GM23338 (cell line): Measurements from ENCODE around the gene SSTR5. TPM values are rescaled to one million over a fixed set of nuclear protein-coding genes. Genes with fewer than 3 reads are reported as not detected.

Source experiments
- ATAC-seq: fragments of 200-7000 bp; cut with Tn5 transposase; 3 replicates; pipeline ENCODE4 v1.9.1; 2020
- DNase-seq: peaks from one replicate; pipeline ENCODE4 v3.0.0-alpha.2; 2015; ENCODE audit warnings: low spot score
- H2AFZ ChIP-seq: fragments of 200-600 bp; sonication (generic); 2 replicates; pipeline ENCODE4 v1.8.0; 2016; ENCODE audit warnings: antibody characterized with exemption, mild to moderate bottlenecking, moderate library complexity
- H3F3A ChIP-seq: fragments of 200-600 bp; sonication (generic); replicated peaks from 2 replicates; pipeline ENCODE4 v1.8.0; 2017; ENCODE audit warnings: antibody characterized with exemption, mixed run types, low read depth
- H3K27ac ChIP-seq: fragments of 200-600 bp; sonication (generic); 2 replicates; pipeline ENCODE4 v1.6.1; 2016; ENCODE audit warnings: low read depth
- H3K27me3 ChIP-seq: fragments of 200-600 bp; sonication (generic); 2 replicates; pipeline ENCODE4 v1.8.0; 2016; ENCODE audit warnings: mild to moderate bottlenecking, mixed run types, moderate library complexity; ENCODE audit not compliant: insufficient read depth
- H3K36me3 ChIP-seq: fragments of 200-600 bp; sonication (generic); 2 replicates; pipeline ENCODE4 v1.8.0; 2016; ENCODE audit warnings: mild to moderate bottlenecking; ENCODE audit not compliant: insufficient read depth
- H3K4me1 ChIP-seq: fragments of 200-600 bp; sonication (generic); 2 replicates; pipeline ENCODE4 v1.8.0; 2016; ENCODE audit warnings: mild to moderate bottlenecking, moderate library complexity; ENCODE audit not compliant: insufficient read depth
- H3K4me2 ChIP-seq: fragments of 200-600 bp; sonication (generic); 2 replicates; pipeline ENCODE4 v1.7.1; 2017; ENCODE audit warnings: mixed run types
- H3K4me3 ChIP-seq: fragments of 200-600 bp; sonication (generic); 2 replicates; pipeline ENCODE4 v1.6.1; 2016; ENCODE audit warnings: mixed run types
- H3K79me2 ChIP-seq: fragments of 200-600 bp; sonication (generic); replicated peaks from 2 replicates; pipeline ENCODE4 v1.8.0; 2017; ENCODE audit warnings: mild to moderate bottlenecking; ENCODE audit not compliant: insufficient read depth
- H3K9me2 ChIP-seq: fragments of 200-600 bp; sonication (generic); 2 replicates; pipeline ENCODE4 v1.8.0; 2017; ENCODE audit not compliant: insufficient read depth
- H4K20me1 ChIP-seq: fragments of 200-600 bp; sonication (generic); replicated peaks from 2 replicates; pipeline ENCODE4 v1.8.0; 2017; ENCODE audit warnings: mild to moderate bottlenecking; ENCODE audit not compliant: insufficient read depth
- H3K27ac Mint-ChIP-seq: 2 replicates; pipeline ENCODE4 v1.8.0; 2020; ENCODE audit warnings: inconsistent platforms, mild to moderate bottlenecking, moderate library complexity, mixed read lengths
- H3K27me3 Mint-ChIP-seq: 3 replicates; pipeline ENCODE4 v1.8.0; 2022; ENCODE audit warnings: low read depth, mild to moderate bottlenecking, moderate library complexity, mixed read lengths, inconsistent platforms; ENCODE audit not compliant: insufficient read depth, poor library complexity
- H3K36me3 Mint-ChIP-seq: 3 replicates; pipeline ENCODE4 v1.8.0; 2021; ENCODE audit warnings: low read depth, mild to moderate bottlenecking, inconsistent platforms, moderate library complexity, mixed read lengths
- H3K4me1 Mint-ChIP-seq: 3 replicates; pipeline ENCODE4 v1.8.0; 2020; ENCODE audit warnings: mild to moderate bottlenecking, inconsistent platforms, mixed read lengths
- H3K4me3 Mint-ChIP-seq: 3 replicates; pipeline ENCODE4 v1.8.0; 2021; ENCODE audit warnings: moderate library complexity, mild to moderate bottlenecking, inconsistent platforms, mixed read lengths
- H3K9me3 Mint-ChIP-seq: 3 replicates; pipeline ENCODE4 v1.8.0; 2020; ENCODE audit warnings: moderate library complexity, mild to moderate bottlenecking, inconsistent platforms, mixed read lengths
- EZH2phosphoT487 ChIP-seq: fragments of 200-600 bp; sonication (generic); IDR thresholded peaks from one replicate; pipeline ENCODE4 v1.8.1; 2018; ENCODE audit warnings: antibody characterized with exemption; ENCODE audit not compliant: unreplicated experiment
- NANOG ChIP-seq: IDR thresholded peaks from 2 replicates; pipeline ENCODE4 v1.6.1; 2016; ENCODE audit warnings: antibody characterized with exemption, borderline replicate concordance
- POLR2AphosphoS5 ChIP-seq: IDR thresholded peaks from 2 replicates; pipeline ENCODE4 v1.6.1; 2016; ENCODE audit warnings: antibody characterized with exemption, low read depth
- ZNF114 ChIP-seq: fragments of 250-450 bp; sonication (Bioruptor Pico); IDR thresholded peaks from 2 replicates; pipeline ENCODE4 v1.5.0; 2020; ENCODE audit warnings: mild to moderate bottlenecking, moderate library complexity
- polyA plus RNA-seq: library from polyadenylated mRNA; unstranded; fragments of >200 nt; fragmentation: Nextera tagmentation; extraction: Ambion mirVana; gene quantifications from 2 replicates; pipeline ENCODE4 v1.2.1, GENCODE V29; 2016
- total RNA-seq: library from RNA; depleted of rRNA; stranded (reverse); fragments of >200 nt; shearing (Covaris generic); gene quantifications from 2 replicates; pipeline ENCODE4 v1.2.3, GENCODE V29; 2014
- TF ChIP-seq, protein P1 (sequence below): fragments of 250-450 bp; sonication (Bioruptor Pico); IDR thresholded peaks from 2 replicates; pipeline ENCODE4 v1.5.0; 2020; ENCODE audit warnings: mild to moderate bottlenecking, moderate library complexity
- TF ChIP-seq, protein P2 (sequence below): IDR thresholded peaks from 2 replicates; pipeline ENCODE4 v1.6.1; 2016; ENCODE audit warnings: antibody characterized with exemption

Gene SSTR5
- total and polyA plus RNA-seq, 2 experiments from 2014 or later = 0.60 to 1.0 TPM

DNA sequence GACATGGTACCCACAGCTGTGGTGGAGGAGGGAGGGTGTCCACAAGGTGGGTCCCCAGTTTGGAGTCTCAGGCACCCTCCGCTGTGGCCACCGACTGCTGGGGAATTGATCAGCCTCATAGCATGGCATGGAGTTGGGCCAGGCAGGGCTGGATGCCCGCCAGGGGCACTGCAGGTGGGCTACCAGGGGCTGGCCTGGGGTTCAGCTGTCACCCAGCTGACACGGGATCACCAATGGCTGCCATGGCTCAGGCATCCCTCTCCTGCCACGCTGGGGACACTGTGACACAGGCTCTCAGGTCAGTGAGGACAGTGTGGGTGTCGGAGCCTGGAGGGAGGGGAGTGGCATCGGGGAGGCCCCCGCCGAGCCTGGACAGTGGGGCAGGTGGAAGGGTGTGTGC is 19.8 kb upstream of the SSTR5 start:
- H2AFZ ChIP-seq = no peak overlapping the region
- no peaks in the 10 kb centered on the region for H3K36me3 Mint-ChIP-seq
- no peak overlapping the region for H3K4me3 ChIP-seq
- no peaks in the 10 kb centered on the region for H3K27me3 ChIP-seq
- H3K9me2 ChIP-seq = no peaks in the 10 kb centered on the region
- ATAC-seq (no peak), DNase-seq (no peak)
- H3K79me2 ChIP-seq = no peaks in the 10 kb centered on the region
- H3K27ac Mint-ChIP-seq = no peak overlapping the region
- peaks cover 8% of the 10 kb centered on the region for H3K27me3 Mint-ChIP-seq
- H3K9me3 Mint-ChIP-seq = no peaks in the 10 kb centered on the region
- H3K4me3 Mint-ChIP-seq = no peak overlapping the region
- H4K20me1 ChIP-seq = no peaks in the 10 kb centered on the region
- no peaks in the 10 kb centered on the region; the same call in 1 of the 2 replicates for H3K4me1 ChIP-seq
- H3F3A ChIP-seq = no peaks in the 10 kb centered on the region
- H3K36me3 ChIP-seq = no peaks in the 10 kb centered on the region
- no peak for TF ChIP-seq NANOG
- no peak overlapping the region for H3K27ac ChIP-seq
- no peak overlapping the region for H3K4me2 ChIP-seq
- H3K4me1 Mint-ChIP-seq = no peaks in the 10 kb centered on the region

DNA sequence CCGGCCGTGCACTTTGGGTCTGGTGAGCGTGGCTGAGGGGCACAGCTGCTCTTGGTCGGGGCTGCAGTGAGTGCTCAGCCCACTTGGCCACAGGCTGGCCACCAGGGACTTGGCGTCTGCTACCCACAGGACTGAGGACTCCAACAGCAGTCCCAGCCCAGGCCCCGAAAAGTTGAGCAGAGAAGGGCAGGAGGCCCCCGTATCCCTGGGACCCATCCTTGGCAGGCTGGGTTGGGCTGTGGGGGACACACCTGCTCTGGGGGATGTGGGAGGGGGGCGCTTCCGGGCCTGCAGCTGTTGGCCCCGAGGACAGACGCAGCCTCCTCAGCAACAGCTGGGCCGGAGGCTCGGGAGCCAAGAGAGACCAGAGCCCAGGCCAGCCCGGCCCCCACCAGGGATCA is 19.4 kb upstream of the SSTR5 start:
- Histone ChIP-seq H3K36me3 (no peaks in the 10 kb centered on the region), H2AFZ (no peak overlapping the region), H3K79me2 (no peaks in the 10 kb centered on the region), H3K4me3 (no peak overlapping the region), H4K20me1 (no peaks in the 10 kb centered on the region), H3K4me1 (no peaks in the 10 kb centered on the region; the same call in 1 of the 2 replicates), H3F3A (no peaks in the 10 kb centered on the region), H3K27ac (no peak overlapping the region), H3K4me2 (no peak overlapping the region), H3K9me2 (no peaks in the 10 kb centered on the region), H3K27me3 (no peaks in the 10 kb centered on the region)
- Mint-ChIP-seq H3K9me3 (no peaks in the 10 kb centered on the region), H3K27ac (no peak overlapping the region), H3K4me3 (no peak overlapping the region), H3K27me3 (peaks cover 8% of the 10 kb centered on the region), H3K4me1 (no peaks in the 10 kb centered on the region), H3K36me3 (no peaks in the 10 kb centered on the region)
- no peak for DNase-seq
- no peak for ATAC-seq
- no peak for TF ChIP-seq ZNF114 (CRISPR knock-in tag)
- TF ChIP-seq, protein P1, sequence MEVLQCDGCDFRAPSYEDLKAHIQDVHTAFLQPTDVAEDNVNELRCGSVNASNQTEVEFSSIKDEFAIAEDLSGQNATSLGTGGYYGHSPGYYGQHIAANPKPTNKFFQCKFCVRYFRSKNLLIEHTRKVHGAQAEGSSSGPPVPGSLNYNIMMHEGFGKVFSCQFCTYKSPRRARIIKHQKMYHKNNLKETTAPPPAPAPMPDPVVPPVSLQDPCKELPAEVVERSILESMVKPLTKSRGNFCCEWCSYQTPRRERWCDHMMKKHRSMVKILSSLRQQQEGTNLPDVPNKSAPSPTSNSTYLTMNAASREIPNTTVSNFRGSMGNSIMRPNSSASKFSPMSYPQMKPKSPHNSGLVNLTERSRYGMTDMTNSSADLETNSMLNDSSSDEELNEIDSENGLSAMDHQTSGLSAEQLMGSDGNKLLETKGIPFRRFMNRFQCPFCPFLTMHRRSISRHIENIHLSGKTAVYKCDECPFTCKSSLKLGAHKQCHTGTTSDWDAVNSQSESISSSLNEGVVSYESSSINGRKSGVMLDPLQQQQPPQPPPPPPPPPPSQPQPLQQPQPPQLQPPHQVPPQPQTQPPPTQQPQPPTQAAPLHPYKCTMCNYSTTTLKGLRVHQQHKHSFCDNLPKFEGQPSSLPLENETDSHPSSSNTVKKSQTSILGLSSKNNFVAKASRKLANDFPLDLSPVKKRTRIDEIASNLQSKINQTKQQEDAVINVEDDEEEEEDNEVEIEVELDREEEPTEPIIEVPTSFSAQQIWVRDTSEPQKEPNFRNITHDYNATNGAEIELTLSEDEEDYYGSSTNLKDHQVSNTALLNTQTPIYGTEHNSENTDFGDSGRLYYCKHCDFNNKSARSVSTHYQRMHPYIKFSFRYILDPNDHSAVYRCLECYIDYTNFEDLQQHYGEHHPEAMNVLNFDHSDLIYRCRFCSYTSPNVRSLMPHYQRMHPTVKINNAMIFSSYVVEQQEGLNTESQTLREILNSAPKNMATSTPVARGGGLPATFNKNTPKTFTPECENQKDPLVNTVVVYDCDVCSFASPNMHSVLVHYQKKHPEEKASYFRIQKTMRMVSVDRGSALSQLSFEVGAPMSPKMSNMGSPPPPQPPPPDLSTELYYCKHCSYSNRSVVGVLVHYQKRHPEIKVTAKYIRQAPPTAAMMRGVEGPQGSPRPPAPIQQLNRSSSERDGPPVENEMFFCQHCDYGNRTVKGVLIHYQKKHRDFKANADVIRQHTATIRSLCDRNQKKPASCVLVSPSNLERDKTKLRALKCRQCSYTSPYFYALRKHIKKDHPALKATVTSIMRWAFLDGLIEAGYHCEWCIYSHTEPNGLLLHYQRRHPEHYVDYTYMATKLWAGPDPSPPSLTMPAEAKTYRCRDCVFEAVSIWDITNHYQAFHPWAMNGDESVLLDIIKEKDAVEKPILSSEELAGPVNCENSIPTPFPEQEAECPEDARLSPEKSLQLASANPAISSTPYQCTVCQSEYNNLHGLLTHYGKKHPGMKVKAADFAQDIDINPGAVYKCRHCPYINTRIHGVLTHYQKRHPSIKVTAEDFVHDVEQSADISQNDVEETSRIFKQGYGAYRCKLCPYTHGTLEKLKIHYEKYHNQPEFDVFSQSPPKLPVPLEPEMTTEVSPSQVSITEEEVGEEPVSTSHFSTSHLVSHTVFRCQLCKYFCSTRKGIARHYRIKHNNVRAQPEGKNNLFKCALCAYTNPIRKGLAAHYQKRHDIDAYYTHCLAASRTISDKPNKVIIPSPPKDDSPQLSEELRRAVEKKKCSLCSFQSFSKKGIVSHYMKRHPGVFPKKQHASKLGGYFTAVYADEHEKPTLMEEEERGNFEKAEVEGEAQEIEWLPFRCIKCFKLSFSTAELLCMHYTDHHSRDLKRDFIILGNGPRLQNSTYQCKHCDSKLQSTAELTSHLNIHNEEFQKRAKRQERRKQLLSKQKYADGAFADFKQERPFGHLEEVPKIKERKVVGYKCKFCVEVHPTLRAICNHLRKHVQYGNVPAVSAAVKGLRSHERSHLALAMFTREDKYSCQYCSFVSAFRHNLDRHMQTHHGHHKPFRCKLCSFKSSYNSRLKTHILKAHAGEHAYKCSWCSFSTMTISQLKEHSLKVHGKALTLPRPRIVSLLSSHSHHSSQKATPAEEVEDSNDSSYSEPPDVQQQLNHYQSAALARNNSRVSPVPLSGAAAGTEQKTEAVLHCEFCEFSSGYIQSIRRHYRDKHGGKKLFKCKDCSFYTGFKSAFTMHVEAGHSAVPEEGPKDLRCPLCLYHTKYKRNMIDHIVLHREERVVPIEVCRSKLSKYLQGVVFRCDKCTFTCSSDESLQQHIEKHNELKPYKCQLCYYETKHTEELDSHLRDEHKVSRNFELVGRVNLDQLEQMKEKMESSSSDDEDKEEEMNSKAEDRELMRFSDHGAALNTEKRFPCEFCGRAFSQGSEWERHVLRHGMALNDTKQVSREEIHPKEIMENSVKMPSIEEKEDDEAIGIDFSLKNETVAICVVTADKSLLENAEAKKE (CRISPR knock-in tag) = no peak
- TF ChIP-seq EZH2phosphoT487 = no peak
- TF ChIP-seq, protein P2, sequence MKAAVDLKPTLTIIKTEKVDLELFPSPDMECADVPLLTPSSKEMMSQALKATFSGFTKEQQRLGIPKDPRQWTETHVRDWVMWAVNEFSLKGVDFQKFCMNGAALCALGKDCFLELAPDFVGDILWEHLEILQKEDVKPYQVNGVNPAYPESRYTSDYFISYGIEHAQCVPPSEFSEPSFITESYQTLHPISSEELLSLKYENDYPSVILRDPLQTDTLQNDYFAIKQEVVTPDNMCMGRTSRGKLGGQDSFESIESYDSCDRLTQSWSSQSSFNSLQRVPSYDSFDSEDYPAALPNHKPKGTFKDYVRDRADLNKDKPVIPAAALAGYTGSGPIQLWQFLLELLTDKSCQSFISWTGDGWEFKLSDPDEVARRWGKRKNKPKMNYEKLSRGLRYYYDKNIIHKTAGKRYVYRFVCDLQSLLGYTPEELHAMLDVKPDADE = no peak
- TF ChIP-seq POLR2AphosphoS5 = no peak
